Measurements from ENCODE around the gene SYNDIG1. TPM values are rescaled to one million over a fixed set of nuclear protein-coding genes. Genes with fewer than 3 reads are reported as not detected.
A peak's percentile ranks its signal among the peaks of the same experiment; 100 is the strongest.

Gene SYNDIG1
- total RNA-seq, 1 donor from 2014 or later = 0.08 TPM

GRCh38 chr20:24698706-24699206 is 229.3 kb downstream of the SYNDIG1 start:
- peak; percentile 71 for ATAC-seq

DNA sequence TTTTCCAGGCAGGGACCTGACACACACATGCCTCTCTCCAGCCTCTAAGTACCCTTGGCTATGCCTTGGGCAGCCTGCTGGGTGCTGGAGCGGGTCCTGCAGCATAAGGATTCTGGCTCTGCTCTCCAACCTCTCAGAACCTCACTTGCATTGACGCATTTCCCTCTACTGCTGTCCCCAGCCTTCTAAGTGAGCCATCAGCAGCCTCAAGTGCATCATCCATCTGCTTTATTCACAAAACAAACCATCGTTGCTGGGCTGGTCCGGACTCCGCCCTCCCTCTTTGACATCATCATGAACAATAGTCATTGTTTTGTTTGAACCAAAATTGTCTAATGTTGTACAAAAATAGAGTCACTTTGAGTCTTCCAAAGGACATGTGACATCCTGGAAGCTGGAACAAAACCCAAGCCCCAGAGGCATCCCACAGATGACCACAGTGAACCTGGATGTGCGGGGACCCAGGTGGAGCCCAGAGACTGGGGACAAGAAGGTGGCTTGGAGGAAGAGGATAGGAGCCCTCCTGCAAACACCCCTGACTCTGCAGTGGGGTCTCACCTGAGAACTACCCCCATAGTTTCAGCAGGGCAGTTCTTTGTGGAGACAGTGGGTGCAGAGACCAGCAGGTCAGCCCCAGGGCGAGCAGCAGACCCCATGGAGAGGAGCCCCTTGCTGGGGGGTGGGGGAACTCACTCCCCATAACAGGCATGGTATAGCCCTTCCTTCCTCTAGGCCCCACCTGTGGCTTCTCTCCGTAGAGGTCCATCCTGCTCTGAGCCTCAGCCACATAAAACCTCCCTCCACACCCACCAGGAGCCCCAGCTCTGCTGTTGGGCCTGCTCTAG is 230.1 kb downstream of the SYNDIG1 start:
- no peak for ATAC-seq

- no peak for ATAC-seq
Measured at GRCh38 chr20:24700166-24700860, 230.9 kb downstream of the SYNDIG1 start.

GRCh38 chr20:24701027-24701426 is 231.6 kb downstream of the SYNDIG1 start:
- ATAC-seq = no peak

DNA sequence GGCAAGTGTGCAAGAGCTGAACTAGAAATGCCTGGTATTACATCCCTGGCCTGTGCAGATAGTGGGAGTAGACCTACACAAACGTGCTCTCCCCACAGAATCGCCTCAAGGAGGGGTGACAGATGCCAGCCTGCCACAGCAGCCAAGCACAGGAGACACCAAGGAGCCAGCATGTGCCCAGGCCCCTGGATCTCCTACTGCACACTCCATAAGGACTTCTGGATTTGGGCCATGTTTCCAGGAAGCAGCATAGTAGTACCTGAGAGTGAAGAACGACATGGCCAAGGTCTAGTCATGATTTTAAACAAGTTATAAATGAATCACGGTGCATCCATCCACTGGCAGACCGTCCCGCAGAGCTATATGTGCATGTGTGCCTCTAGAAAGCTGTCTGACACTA is 232.2 kb downstream of the SYNDIG1 start:
- ATAC-seq = no peak

GRCh38 chr20:24702501-24703283 is 233.3 kb downstream of the SYNDIG1 start:
- ATAC-seq = no peak

DNA sequence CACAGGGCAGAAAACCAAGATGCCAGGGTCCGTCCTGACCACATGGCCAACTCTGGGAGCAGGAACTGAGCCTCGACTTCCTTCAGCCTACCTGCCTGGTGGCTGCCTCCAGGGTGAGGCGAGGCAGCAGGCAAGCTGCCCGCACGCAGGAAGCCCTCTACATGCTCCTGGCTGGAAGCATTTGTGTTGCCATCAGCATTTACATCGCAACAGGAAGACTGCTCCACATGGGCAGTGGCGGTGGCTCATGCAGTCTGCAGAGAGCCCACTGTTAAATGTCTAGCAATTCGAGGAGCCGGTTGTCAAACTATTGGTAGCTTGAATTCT is 233.8 kb downstream of the SYNDIG1 start:
- no peak for ATAC-seq

GRCh38 chr20:24704899-24705298 is 235.5 kb downstream of the SYNDIG1 start:
- ATAC-seq = no peak

DNA sequence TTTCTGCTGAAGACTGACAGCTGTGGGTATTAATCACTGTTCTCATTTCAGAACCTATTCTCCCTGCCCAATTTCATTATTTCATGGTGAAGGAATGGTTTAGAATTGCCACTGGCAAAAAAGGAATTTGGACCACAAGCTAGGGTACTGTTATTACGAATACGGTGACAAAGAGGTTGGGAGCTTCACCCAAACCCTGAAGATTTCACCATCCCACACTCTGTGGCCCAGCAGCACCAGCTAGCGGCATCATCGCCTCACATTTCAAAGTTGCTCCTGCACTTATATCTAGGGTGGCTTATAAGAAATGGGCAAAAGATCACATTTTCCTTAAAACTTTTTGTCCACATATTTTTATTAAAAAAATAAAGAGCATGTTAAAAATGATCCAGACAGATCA is 236.1 kb downstream of the SYNDIG1 start:
- no peak for ATAC-seq

- no peak for ATAC-seq
Measured at GRCh38 chr20:24708411-24709295, 239.2 kb downstream of the SYNDIG1 start.
